ENCODE results near the gene PAK1. TPM values are rescaled to one million over a fixed set of nuclear protein-coding genes. Genes with fewer than 3 reads are reported as not detected.

The PAK1 gene
- total and polyA plus RNA-seq, 2 donors (not counting 3 experiments of a cell fraction or from before 2014, with no cell fraction given) = 5.6 to 12.9 TPM

DNA sequence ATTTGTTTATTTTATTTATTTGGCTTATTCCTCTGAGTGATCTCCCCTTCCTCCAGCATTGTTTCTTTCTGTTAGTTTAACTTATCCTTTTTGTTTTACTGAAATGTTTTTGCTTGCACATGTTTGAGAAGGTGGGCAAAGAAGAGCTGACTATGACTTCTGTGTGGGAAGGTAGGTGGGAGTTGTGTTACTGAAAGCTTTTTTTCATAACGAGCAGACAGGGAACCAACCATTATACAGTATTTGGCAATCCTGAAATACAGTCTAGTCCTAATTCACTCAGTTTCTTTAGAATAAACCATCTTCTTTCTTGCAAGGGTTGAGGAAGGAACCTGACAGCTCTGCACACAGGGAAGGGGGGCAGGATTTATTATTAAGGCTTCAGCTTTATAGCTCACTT is 37.0 kb upstream of the PAK1 start:
- POLR2A ChIA-PET = no interaction called here
- Histone ChIP-seq H3K27me3 (ENCODE audit: control insufficient read depth in 2 of 2, insufficient read depth in 2 of 2, low read length in 2 of 2) (peaks cover 0 to 2% of the 10 kb centered on the region in 2 experiments), H3K4me3 (replicated peaks in 1 of 3; ENCODE audit: insufficient read depth in 1 of 3, low read depth in 1 of 3, low read length in 3 of 3) (no peak overlapping the region), H3K79me2 (ENCODE audit: control insufficient read depth, insufficient read depth, low read length) (no peaks in the 10 kb centered on the region), H3K9me3 (replicated peaks; ENCODE audit: control insufficient read depth, insufficient read depth, low read length) (no peaks in the 10 kb centered on the region), H3K4me2 (ENCODE audit: insufficient read depth, low read length) (no peak overlapping the region), H3K9ac (replicated peaks; ENCODE audit: extremely low read depth, insufficient read depth, low read length) (no peak overlapping the region), H3K4me1 (ENCODE audit: control insufficient read depth, extremely low read depth, insufficient read depth, low read length) (peaks cover 17% of the 10 kb centered on the region), H4K20me1 (replicated peaks; ENCODE audit: control insufficient read depth, extremely low read depth, insufficient read depth, low read length) (no peaks in the 10 kb centered on the region), H2AFZ (ENCODE audit: low read depth, low read length) (no peak overlapping the region), H3K9me1 (replicated peaks; ENCODE audit: control insufficient read depth, extremely low read depth, insufficient read depth, low read length) (no peaks in the 10 kb centered on the region), H3K27ac (ENCODE audit: insufficient read depth, low read depth, low read length) (no peak overlapping the region), H3K36me3 (ENCODE audit: control insufficient read depth in 2 of 2, extremely low read depth in 1 of 2, insufficient read depth in 2 of 2, low read length in 2 of 2) (no peaks in the 10 kb centered on the region)
- BruUV-seq (replicated peaks) = no TSS peak
- DNase-seq (ENCODE audit: low read depth, low spot score) (no peak), FAIRE-seq (no peak)
- dilution Hi-C loops (cut with MboI; ENCODE audit: extremely low pct_ligation_motif_present, low sequenced_read_pairs) (no loop called here), intact Hi-C loops (cut with micrococcal nuclease) (no loop called here)
- TF ChIP-seq JUN (IDR thresholded peaks at IDR 0.05; ENCODE audit: borderline replicate concordance, insufficient read depth, insufficient read length, low read depth) (no peak), POLR2AphosphoS5 (IDR thresholded peaks at IDR 0.05; ENCODE audit: insufficient read depth, low read depth, low read length) (no peak), MYC (IDR thresholded peaks at IDR 0.05; ENCODE audit: low read depth, low read length) (no peak)
- TF ChIP-seq, protein P1, sequence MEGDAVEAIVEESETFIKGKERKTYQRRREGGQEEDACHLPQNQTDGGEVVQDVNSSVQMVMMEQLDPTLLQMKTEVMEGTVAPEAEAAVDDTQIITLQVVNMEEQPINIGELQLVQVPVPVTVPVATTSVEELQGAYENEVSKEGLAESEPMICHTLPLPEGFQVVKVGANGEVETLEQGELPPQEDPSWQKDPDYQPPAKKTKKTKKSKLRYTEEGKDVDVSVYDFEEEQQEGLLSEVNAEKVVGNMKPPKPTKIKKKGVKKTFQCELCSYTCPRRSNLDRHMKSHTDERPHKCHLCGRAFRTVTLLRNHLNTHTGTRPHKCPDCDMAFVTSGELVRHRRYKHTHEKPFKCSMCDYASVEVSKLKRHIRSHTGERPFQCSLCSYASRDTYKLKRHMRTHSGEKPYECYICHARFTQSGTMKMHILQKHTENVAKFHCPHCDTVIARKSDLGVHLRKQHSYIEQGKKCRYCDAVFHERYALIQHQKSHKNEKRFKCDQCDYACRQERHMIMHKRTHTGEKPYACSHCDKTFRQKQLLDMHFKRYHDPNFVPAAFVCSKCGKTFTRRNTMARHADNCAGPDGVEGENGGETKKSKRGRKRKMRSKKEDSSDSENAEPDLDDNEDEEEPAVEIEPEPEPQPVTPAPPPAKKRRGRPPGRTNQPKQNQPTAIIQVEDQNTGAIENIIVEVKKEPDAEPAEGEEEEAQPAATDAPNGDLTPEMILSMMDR (IDR thresholded peaks at IDR 0.05; ENCODE audit: extremely low read depth in 1 of 2, insufficient read depth in 1 of 2, low read depth in 1 of 2, low read length in 2 of 2) = no peak
- CTCF ChIA-PET = interaction anchor here (1.1 to 1.6 kb wide), 4 partner anchors 32 to 109 kb away, joined by 4 to 6 read pairs (median 5); no protein-coding TSS in a partner anchor

DNA sequence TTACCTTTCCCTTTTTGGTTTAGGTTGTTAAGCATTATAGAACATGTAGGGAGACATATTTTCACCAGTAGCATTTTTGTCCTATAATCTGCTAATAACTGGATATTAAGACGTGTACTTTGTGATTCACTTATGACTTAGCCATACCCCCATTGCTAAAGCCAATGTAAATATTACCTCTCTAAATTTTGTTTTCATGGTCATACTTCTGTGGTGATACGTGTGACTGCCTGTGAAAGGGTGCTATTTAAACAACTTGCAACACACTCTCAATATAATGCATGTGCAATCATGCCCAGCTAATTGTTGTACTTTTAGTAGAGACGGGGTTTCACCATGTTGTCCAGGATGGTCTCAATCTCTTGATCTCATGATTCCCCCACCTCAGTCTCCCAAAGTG is 36.2 kb upstream of the PAK1 start:
- Histone ChIP-seq H3K36me3 (ENCODE audit: control insufficient read depth in 2 of 2, extremely low read depth in 1 of 2, insufficient read depth in 2 of 2, low read length in 2 of 2) (no peaks in the 10 kb centered on the region), H3K27ac (ENCODE audit: insufficient read depth, low read depth, low read length) (no peak overlapping the region), H3K4me3 (replicated peaks in 1 of 3; ENCODE audit: insufficient read depth in 1 of 3, low read depth in 1 of 3, low read length in 3 of 3) (no peak overlapping the region), H3K4me1 (ENCODE audit: control insufficient read depth, extremely low read depth, insufficient read depth, low read length) (peaks cover 12% of the 10 kb centered on the region), H3K27me3 (ENCODE audit: control insufficient read depth in 2 of 2, insufficient read depth in 2 of 2, low read length in 2 of 2) (peaks cover 0 to 2% of the 10 kb centered on the region in 2 experiments), H2AFZ (ENCODE audit: low read depth, low read length) (no peak overlapping the region), H3K79me2 (ENCODE audit: control insufficient read depth, insufficient read depth, low read length) (no peaks in the 10 kb centered on the region), H3K9me1 (replicated peaks; ENCODE audit: control insufficient read depth, extremely low read depth, insufficient read depth, low read length) (no peaks in the 10 kb centered on the region), H3K9ac (replicated peaks; ENCODE audit: extremely low read depth, insufficient read depth, low read length) (no peak overlapping the region), H4K20me1 (replicated peaks; ENCODE audit: control insufficient read depth, extremely low read depth, insufficient read depth, low read length) (no peaks in the 10 kb centered on the region), H3K9me3 (replicated peaks; ENCODE audit: control insufficient read depth, insufficient read depth, low read length) (no peaks in the 10 kb centered on the region), H3K4me2 (ENCODE audit: insufficient read depth, low read length) (no peak overlapping the region)
- DNase-seq (ENCODE audit: low read depth, low spot score) (no peak), FAIRE-seq (no peak)
- TF ChIP-seq, protein P1 (IDR thresholded peaks at IDR 0.05; ENCODE audit: extremely low read depth in 1 of 2, insufficient read depth in 1 of 2, low read depth in 1 of 2, low read length in 2 of 2) = no peak
- TF ChIP-seq, protein P2, sequence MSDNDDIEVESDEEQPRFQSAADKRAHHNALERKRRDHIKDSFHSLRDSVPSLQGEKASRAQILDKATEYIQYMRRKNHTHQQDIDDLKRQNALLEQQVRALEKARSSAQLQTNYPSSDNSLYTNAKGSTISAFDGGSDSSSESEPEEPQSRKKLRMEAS (IDR thresholded peaks at IDR 0.05; ENCODE audit: insufficient read depth, insufficient read length) = no peak
- TF ChIP-seq MYC (IDR thresholded peaks at IDR 0.05; ENCODE audit: low read depth, low read length) (no peak), GATA2 (IDR thresholded peaks at IDR 0.05; ENCODE audit: insufficient read depth, insufficient read length, low read depth, low read length) (no peak), POLR2AphosphoS5 (IDR thresholded peaks at IDR 0.05; ENCODE audit: insufficient read depth, low read depth, low read length) (no peak), POLR2A (IDR thresholded peaks at IDR 0.05; ENCODE audit: low read depth, low read length) (no peak), JUN (IDR thresholded peaks at IDR 0.05; ENCODE audit: borderline replicate concordance, insufficient read depth, insufficient read length, low read depth) (no peak), FOS (IDR thresholded peaks at IDR 0.05; ENCODE audit: borderline replicate concordance, insufficient read depth, low read length) (no peak), EZH2 (IDR thresholded peaks at IDR 0.05; ENCODE audit: borderline replicate concordance, low read depth, low read length, severe bottlenecking) (no peak)
- intact Hi-C loops (cut with micrococcal nuclease) = no loop called here
- BruUV-seq (replicated peaks) = no TSS peak
- dilution Hi-C loops (cut with MboI; ENCODE audit: extremely low pct_ligation_motif_present, low sequenced_read_pairs) = no loop called here
- ChIA-PET POLR2A (no interaction called here), CTCF (no interaction called here)

Data from endothelial cell of umbilical vein (primary cell).